Measurements from ENCODE around the gene ZNF879.

ZNF879 gene

DNA sequence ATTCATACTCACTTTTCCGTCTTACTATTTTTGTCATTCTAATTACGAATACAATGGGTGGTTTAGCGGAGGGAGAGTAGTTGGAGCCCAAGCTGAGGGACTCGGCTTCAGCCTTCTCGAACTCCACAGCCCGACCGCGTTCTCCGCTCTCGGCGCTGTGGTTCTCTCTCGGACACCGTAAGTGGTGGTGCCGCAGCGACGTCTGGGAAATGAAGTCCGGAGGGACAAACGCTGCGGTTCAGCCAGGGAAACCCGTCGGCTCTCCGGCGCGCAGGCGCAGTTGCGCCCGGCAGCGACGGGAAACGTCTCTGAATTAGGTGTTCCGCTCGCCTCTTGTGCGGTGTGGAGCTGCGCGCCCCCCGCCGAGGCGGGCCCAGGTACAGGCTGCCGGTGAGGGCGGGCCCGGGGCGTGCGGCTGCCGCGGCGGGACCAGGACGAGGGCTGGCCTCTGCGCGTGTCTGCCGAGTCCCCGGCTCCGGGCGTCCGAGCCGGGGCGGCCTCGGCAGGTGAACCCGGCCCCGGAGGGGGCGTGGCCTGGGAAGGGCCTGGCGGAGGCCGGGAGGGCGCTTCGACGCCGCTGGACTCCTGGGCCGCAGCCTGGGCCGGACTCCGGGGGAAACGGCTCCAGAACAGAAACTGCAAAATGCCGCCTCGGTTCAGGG, at the start of gene ZNF879:
ZNF879 (plus strand) TSS at position 277 of the 662 bp plus-strand sequence. CDS start 1,201 bp downstream, outside the sequence.
- in situ Hi-C loops (cut with MboI; ENCODE audit: low sequenced_read_pairs), result no loop called here

DNA sequence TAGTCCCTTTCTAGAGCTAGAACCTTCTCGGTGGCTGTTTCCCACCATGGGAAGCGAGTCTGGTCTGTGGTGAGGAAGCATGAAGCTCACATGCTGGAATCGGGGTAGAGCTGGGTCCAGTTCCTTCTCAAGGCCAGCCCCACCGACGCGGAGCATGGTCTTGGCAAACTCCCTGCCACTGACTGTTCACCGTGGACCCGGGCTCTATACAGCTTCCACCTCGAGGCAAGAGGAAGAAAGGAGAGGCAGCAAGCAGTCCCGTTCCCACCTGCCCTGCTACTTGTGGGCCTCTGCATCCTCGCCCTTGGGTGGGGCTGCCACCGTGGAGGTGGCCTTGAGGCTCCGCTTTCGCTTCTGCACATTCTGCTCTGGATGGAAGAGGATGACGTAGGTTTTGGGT, 42.2 kb upstream of the ZNF879 start:
- in situ Hi-C loops (cut with MboI; ENCODE audit: low sequenced_read_pairs), result no loop called here

DNA sequence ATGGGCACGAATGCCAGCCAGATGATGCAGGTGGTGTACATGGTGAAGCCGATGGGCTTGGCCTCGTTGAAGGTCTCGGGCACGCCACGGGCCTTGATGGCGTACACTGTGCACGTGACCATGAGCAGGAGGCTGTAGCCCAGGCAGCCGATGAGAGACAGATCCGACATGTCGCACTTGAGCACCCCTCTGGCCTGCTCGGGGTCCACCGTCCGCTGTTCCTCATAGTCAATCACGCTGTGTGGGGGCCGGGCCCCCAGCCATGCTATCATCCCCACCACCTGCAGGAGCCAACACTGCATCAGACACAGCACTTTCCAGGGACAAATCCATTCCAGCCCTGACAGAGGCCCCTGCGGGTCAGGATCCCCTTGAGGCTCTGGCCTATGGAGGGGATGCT, 40.7 kb upstream of the ZNF879 start:
- in situ Hi-C loops (cut with MboI; ENCODE audit: low sequenced_read_pairs), result no loop called here

DNA sequence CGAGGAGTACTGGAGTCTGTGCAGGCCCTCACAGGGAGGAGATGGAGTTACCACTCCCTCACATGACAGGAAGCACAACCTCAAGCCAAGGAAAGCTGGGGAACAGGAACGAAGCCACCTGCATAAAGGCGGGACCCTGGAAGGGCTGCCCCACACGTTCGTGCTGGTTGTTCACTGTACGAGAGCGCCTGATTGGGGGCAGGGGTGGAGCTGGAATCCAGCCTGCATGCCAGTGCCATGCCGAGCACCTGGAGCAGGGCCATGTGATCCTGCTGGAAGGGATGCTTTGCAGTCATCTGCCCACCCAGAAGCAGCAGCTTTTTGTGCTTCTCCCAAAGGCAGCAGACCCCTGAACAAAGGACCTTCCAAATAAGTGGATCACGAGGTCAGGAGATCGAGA, 39.9 kb upstream of the ZNF879 start:
- in situ Hi-C loops (cut with MboI; ENCODE audit: low sequenced_read_pairs), result no loop called here

DNA sequence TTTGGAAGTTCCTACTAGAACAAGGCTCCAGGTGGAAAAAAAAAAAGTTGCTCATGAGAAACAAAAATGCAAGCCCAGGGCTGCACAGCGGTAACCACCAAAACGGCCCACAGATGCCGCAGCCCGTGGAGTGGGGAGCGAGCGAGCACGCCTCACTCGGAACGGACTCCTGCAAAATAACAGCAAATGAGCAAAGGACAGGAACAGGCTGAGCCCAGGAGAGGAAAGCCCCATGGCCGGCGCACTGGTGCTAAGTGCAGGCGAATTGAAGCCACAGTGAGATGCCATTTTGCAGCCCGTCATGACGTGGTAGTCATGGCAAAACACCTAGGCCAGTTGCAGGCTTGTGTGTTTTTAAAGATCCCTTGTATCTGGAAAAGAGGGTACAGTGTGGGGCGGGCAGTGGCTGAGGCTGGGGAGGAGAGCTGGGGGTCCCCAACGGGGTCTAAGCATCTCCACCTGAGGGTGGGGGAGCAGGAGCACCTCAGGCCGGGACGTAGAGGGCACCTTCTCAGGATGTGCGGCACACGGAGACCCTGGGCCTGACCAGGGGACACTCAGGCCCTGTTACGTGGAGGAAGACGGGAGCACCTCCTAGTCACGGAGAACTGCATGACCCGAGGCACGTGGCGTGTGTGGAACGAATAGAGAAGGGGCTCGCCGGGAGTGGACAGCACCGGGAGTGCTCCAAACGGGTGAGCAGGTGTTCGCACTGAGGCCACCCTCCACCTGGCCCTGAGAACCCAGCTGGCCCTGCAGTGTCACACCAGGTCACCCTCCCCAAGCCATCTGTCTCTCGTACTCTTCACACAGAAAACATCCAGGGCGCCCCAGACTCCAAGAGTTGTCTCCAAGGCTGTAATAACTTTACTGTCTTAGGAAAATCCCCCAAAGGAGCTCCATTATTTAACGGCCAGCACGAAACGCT, 39.2 kb upstream of the ZNF879 start:
- in situ Hi-C loops (cut with MboI; ENCODE audit: low sequenced_read_pairs), result no loop called here

DNA sequence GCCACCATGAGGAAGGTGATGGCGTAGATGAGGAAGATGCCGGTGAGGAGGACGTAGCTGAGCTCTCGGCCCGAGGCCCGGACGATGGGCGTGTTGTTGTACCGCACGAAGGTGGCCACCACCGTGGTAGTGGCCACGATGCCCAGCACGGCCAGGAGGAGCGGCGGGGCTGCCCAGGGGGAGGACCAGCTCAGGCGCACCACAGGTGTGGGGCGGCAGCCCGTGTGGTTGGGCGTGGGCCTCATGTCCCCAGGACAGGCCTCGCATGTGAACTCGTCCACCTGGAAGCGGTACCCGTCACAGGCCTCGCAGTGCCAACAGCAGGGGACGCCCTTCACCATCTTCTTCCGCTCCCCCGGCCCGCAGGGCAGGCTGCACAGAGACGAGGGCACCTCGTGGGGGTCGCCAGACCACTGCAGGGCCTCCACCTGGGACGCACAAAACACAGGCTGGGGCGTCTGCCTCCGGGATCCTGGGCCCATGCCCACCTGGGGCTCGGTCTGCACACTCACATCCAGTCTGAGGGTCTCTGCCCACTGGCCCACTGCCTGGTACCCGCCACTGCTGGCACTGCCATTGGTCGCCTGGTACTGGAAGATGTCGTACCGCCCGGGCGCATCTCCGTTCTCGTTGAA, 37.2 kb upstream of the ZNF879 start:
- in situ Hi-C loops (cut with MboI; ENCODE audit: low sequenced_read_pairs), result no loop called here

DNA sequence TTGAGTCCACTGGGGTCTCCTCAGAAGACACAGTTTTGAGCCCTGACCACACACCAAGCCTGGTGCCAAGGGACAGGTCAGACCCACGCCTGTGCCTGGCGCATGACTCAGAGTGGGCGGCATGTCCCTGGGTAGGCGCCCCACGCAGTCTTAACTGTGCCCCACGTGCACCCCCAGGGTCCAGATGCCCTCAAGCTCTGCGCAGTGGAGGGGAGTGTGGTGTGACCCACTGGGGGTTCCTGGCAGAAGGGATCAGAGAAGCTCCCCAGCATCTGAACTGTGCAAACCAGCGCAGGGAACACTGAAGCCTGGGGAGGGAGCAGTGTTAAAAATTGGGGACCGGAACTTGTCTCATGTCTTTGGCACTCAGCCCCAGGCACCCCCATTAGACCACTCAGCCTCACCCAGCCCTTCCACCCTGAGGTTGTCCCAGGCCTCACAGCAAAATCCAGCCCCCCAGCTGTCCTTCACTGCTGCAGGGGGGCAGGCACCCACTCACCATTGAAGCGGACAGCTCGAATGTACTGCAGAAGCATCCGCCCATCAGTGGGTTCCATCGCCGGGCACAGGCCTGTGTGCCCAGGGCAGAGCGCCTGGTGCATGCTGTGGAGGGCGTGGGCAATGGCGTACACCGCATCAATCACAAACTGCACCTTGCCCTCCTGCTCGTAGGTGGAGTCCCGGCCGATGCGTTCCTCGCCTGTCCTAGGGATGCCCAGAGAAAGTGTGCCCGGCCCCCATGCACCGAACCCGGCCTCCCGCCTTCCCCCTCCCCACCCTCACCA, 35.0 kb upstream of the ZNF879 start:
- in situ Hi-C loops (cut with MboI; ENCODE audit: low sequenced_read_pairs), result no loop called here

DNA sequence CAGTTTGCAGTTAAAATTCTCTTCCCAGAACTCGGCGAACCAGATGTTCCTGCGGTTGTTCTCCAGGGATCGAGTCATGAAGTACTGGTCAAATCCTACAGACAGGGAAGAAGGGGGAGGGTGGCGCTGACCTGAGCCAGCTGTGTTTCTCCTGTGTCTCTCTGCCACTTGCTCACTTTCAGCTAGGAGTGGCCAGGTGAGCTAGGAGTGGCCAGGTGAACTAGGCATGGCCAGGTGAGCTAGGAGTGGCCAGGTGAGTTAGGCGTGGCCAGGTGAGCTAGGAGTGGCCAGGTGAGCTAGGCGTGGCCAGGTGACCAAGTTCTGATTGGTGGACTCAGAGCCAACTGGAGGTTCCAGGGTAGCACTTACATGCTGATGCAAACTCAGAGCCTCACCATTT, 34.3 kb upstream of the ZNF879 start:
- in situ Hi-C loops (cut with MboI; ENCODE audit: low sequenced_read_pairs), result no loop called here

DNA sequence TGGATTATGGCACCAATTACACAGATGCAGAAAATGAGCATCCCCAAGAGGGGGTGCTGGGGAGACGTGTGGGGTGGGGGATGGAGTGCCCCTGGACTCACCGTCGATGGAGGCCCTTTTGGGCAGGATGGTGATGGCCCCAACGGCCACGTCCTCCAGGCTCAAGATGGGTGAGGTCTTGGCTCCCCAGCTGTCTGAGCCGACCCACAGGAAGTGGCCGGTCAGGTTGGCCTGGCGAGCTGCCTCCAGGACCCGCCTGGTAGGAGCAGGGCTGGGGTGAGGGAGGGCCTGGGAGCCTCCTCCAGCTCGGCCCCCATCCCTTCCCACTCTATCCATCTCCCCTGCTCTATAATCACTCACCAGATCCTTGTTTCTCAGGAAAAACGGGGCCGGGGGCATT, 33.1 kb upstream of the ZNF879 start:
- in situ Hi-C loops (cut with MboI; ENCODE audit: low sequenced_read_pairs), result no loop called here

DNA sequence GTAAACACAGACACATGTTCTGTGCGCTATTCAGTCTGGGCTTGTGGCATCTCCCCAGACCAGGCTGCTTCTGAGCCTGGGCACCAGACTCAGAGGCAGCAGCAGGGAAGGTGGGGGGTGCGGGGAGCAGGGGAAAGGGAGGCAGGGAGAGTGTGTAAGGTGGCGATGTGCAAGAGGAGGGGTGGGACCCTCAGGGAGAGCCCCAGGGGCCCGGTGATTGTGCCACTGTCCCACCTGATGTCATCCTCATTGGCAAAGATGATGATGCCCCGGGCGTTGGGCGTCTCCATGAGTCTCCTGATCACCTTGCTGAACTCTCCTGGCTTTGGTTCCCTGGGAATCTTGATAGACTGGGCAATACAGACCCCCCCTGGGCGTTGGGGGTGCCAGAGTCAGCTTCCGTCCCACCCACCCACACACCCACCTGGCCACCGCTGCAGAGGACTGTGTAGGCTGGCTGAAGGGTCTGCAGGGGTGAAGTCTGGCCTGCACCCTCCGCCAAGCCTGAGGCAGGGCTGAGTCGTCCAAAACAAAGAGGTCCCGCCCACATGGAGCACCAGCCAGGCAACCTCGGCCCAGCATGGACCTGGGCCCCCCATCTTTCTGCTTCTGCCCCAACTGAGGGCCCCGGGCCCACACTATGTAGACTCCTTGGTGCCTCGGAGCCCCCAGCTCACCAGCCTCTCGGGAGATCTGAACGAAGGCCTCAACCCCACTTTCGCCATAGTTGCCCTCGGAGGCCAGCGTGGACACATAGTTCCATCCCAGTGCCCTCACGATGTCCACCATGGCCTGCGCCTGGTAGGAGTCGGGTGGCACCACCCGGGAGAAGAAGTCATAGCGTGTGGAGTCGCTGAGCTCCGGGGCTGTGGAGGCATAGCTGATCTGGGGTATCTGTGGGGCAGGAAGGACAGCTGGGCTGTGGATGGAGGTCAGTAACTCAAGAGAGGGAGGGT, 32.1 kb upstream of the ZNF879 start:
- in situ Hi-C loops (cut with MboI; ENCODE audit: low sequenced_read_pairs), result no loop called here

DNA sequence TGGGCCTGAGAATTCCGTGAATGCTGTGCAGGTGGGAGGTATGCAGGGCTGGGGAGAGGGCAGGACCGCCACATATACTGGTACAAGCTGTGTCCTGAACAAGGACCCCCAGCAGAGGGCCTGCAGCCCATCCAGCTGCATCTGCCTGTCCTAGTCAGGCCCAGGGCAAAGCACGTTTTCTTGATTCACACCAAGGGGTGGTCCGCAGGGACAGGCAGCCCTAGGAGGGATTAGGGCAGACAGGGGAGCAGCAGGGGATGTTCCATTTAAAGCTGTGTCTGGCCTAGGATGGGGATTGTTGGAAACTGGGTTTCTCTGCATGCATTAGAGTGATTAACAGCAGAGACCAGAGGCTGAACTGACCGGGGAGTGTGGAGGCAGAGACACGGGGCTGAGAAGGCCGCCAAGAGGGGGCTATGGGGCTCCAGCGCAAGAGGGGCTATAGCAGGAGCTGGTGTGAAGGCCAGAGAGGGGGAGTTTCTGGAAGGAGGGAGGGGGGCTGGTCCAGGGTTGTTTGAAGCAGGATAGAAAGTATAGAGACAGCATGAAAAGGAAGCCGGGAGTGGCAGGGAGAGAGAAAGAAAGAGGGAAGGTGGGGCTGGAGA, 31.2 kb upstream of the ZNF879 start:
- in situ Hi-C loops (cut with MboI; ENCODE audit: low sequenced_read_pairs), result no loop called here

DNA sequence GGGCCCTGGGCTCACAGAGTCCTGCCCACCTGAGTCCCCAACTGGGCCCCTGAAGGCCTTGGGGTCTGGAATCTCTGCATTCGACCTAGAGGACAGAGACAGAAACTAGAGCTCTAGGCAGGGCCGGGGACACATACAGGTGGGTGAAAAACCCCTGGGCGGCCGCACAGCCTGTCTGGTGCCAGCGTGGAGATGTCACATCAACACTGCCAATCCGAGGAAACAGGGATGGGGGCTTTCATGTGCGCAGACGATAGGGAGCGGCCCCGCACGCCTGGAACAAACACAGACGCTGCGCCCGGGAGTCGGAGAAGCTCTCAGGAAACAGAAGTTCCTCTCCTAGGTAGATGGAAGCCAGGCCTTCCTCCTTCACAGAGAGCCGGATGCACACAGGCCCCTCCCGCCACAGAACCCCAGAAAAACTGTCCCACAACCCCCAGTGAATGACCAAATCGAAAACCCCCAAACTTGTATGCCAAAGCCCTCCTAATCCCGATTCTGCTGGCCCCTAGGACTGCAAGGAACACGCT, 30.3 kb upstream of the ZNF879 start:
- in situ Hi-C loops (cut with MboI; ENCODE audit: low sequenced_read_pairs), result no loop called here

DNA sequence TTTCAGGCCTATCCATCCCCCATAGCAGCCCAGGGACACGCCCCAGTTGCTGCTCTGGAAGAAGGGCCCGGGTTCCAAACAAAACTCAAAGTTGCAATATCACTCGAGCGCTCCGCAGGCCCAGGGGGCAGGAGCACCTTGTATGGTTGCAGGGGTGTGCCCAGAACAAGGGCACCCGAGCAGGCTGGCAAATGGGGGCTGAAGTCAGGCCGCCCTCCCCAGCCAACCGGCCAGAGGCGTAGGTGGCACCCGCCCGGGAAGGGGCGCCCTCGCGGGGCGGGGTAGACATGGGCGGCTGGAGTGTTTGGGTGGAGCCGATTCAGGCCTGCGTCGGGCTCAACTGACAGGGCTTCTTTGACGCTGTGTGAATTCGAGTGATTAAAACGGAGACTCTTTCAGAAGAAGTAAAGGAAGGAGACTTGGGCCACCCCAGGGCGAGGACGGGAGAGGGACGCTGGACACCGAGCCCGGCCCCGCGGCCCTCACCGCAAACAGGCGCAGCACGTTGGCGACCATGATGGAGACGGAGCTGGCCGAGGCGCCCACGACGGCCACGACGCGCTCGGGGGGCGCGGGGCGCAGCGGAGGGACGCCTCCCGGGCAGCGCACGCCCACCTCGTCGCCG, 29.5 kb upstream of the ZNF879 start:
- in situ Hi-C loops (cut with MboI; ENCODE audit: low sequenced_read_pairs), result no loop called here

DNA sequence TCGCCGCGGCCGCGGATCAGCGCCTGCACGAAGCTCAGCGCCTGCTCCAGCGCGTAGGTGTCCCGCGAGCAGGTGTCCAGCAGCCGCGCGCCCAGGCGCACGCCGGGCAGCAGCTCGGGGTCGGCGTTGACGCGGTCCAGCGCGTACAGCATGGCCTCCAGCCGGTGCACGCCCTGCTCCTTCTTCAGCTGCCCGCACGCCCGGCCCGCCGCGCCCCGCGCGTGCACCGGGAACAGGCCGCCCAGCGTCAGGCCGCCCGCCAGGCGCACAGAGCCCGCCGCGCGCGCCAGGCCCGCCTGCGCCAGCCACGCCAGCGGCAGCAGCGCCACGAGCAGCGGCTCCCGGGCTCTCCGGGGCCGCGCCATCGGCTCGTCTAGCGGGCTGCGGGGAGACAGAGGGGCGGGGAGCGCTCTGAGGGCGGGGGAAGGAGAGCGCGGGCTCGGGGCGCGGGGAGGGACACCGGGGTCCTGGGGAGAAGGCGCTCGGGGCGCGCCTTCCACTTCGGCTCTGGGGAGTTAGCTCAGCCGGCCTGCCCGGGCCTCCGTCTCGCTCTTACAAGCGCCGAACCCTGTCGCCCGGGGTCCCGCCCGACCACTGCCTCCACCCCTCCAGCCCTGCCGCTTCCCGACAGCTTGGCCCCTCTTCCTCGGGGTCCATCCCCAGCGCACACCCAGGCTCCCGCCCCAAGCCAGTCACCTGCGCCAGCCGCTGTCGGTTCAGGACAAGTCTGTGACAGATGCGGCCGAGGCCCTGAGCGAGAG, 28.8 kb upstream of the ZNF879 start, which contains the start of gene GRM6:
GRM6 (minus strand) TSS at position 741 of the 761 bp plus-strand sequence; CDS start at position 365, 376 bp downstream.
- in situ Hi-C loops (cut with MboI; ENCODE audit: low sequenced_read_pairs), result no loop called here

DNA sequence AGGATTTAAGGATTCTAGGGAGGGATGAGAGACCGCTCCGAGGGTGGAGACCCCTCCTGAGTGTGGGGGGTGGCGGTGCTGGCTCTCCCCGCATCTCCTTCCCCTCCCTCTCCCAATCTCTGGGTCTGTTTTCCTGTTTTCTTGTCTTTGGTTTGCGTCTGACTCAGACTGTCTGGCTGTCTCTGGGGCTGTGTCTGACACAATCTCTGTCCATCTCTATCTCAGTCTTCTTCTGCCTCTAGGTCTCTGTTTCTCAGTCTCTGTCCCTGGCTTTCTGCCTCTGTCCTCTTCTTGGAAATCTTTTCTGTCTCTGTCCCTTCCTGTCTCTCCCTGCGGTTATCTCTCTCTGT, 28.3 kb upstream of the ZNF879 start:
- in situ Hi-C loops (cut with MboI; ENCODE audit: low sequenced_read_pairs), result no loop called here

DNA sequence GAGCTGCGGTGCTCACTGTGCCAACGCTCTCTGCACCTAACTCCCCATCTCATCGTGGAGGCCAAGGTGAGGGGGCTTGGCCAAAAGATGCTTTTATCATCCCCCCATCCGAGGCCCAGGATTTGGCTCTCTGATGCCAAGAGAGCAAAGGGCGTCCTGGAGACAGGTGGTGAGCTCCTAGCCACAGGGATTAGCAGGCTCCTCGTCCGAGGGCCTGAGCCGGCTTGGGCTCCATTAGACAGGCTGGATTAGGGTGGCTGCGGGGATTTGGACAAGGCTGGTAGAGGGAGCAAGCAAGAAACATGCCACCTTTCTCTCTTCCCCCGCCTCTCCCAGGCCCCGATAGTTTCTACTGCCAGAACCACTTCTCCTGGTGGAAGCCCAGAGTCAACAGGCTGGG, 27.4 kb upstream of the ZNF879 start:
- in situ Hi-C loops (cut with MboI; ENCODE audit: low sequenced_read_pairs), result no loop called here

DNA sequence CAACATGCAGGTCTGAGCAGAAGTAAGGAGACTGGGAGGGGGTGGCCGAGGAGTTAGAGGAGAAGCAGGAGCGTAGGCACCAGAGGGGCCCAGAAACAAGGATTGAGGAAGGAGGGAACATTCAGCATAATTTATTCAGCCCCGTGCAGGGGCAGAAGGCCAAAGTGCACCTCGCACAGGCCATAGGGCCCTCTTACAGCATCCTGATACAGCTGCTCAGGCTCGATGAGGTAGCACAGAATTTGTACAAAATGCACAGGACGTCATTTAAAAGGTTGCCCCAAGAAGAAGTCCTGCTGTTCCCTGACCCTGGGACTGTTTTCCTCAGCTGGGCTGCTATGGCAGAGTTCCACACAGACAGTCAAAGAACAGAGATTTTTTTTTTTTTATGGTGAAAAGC, 26.4 kb upstream of the ZNF879 start:
- in situ Hi-C loops (cut with MboI; ENCODE audit: low sequenced_read_pairs), result no loop called here

DNA sequence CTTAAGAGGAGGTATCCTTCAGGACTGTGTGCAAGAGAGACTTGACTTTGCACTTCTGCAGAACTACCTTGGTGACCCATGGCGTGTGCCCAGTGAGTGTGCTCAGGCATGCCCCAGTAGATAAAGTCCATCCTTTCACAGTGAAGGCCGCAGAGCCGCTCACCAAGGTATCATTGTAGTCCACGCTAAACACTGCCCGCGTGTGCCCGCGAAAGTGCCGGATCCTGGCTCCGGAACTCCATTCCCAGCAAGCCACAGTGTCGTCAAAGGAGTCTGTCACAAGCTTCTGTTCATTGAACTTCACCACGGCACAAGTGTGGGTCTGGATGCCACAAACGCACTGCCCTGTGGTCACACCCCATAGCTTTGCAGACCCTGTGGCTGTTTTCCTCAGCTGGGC, 25.2 kb upstream of the ZNF879 start:
- in situ Hi-C loops (cut with MboI; ENCODE audit: low sequenced_read_pairs), result no loop called here

Measured in hTERT RPE-1 (cell line).